Liver (tissue), 9 donors: Measurements from ENCODE around the gene VPS26C. TPM values are rescaled to one million over a fixed set of nuclear protein-coding genes. Genes with fewer than 3 reads are reported as not detected.

Experiments used
- DNase-seq: peaks from one replicate; pipeline ENCODE4 v3.0.0-alpha.2; 2017; ENCODE audit warnings: low spot score
- H3K27ac ChIP-seq, 2 donors: one replicate each; pipeline ENCODE4 v1.7.0; 2013; ENCODE audit warnings: inconsistent platforms in 2 of 2, low read length in 2 of 2, control low read depth in 1 of 2, low read depth in 1 of 2, mild to moderate bottlenecking in 1 of 2
- H3K27me3 ChIP-seq, 4 donors: one replicate each; pipeline versions ENCODE4 v1.6.1 to v1.7.0; 2013; ENCODE audit warnings: low read length in 3 of 4, inconsistent platforms in 1 of 4, mild to moderate bottlenecking in 1 of 4, moderate library complexity in 1 of 4; ENCODE audit not compliant: control insufficient read depth in 4 of 4, insufficient read depth in 4 of 4
- H3K36me3 ChIP-seq, 4 donors: one replicate each; pipeline versions ENCODE4 v1.6.1 to v1.7.0; 2013; ENCODE audit warnings: low read length in 3 of 4, mild to moderate bottlenecking in 3 of 4, low read depth in 1 of 4, moderate library complexity in 1 of 4; ENCODE audit not compliant: control insufficient read depth in 4 of 4, insufficient read depth in 3 of 4
- H3K4me1 ChIP-seq, 4 donors: one replicate each; pipeline versions ENCODE4 v1.6.1 to v1.7.0; 2013; ENCODE audit warnings: low read length in 3 of 4, mild to moderate bottlenecking in 3 of 4, moderate library complexity in 1 of 4; ENCODE audit not compliant: control insufficient read depth in 4 of 4, insufficient read depth in 4 of 4
- H3K4me3 ChIP-seq, 3 donors: one replicate each; pipeline versions ENCODE4 v1.6.1 to v1.7.0; 2013; ENCODE audit warnings: low read length in 3 of 3, control low read depth in 1 of 3, low read depth in 1 of 3, mild to moderate bottlenecking in 1 of 3
- H3K9ac ChIP-seq, 2 donors: one replicate each; pipeline ENCODE4 v1.7.0; 2013; ENCODE audit warnings: low read length in 2 of 2, mild to moderate bottlenecking in 2 of 2, moderate library complexity in 2 of 2, control low read depth in 1 of 2, low read depth in 1 of 2
- H3K9me3 ChIP-seq, 4 donors: one replicate each; pipeline versions ENCODE4 v1.6.1 to v1.7.0; 2013; ENCODE audit warnings: low read length in 3 of 4; ENCODE audit not compliant: control insufficient read depth in 4 of 4
- ATF3 ChIP-seq: IDR thresholded peaks from 2 replicates; pipeline ENCODE4 v1.6.1; 2016; ENCODE audit warnings: antibody characterized with exemption
- EGR1 ChIP-seq, 2 donors: IDR thresholded peaks; 2 replicates each; pipeline ENCODE4 v1.6.1; 2016 to 2018; ENCODE audit warnings: antibody characterized with exemption in 2 of 2, low read depth in 2 of 2
- FOXA1 ChIP-seq: IDR thresholded peaks from 2 replicates; pipeline ENCODE4 v1.6.1; 2016; ENCODE audit warnings: antibody characterized with exemption
- FOXA2 ChIP-seq: IDR thresholded peaks from 2 replicates; pipeline ENCODE4 v1.6.1; 2016; ENCODE audit warnings: antibody characterized with exemption
- GABPA ChIP-seq, 2 donors: IDR thresholded peaks in 1 of 2; conservative IDR thresholded peaks in 1 of 2; 2 replicates each; pipeline ENCODE4 v1.6.1; 2016; ENCODE audit warnings: antibody characterized with exemption in 2 of 2, mild to moderate bottlenecking in 1 of 2, moderate library complexity in 1 of 2
- HNF4A ChIP-seq, 2 donors: conservative IDR thresholded peaks; 2 replicates each; pipeline ENCODE4 v1.6.1; 2016; ENCODE audit warnings: antibody characterized with exemption in 2 of 2, mild to moderate bottlenecking in 2 of 2
- HNF4G ChIP-seq: IDR thresholded peaks from 2 replicates; pipeline ENCODE4 v1.6.1; 2016; ENCODE audit warnings: antibody characterized with exemption
- JUND ChIP-seq, 2 donors: IDR thresholded peaks; 2 replicates each; pipeline ENCODE4 v1.6.1; 2016; ENCODE audit warnings: antibody characterized with exemption in 2 of 2
- RAD21 ChIP-seq, 2 donors: IDR thresholded peaks; 2 replicates each; pipeline ENCODE4 v1.6.1; 2016; ENCODE audit warnings: antibody characterized with exemption in 2 of 2, mild to moderate bottlenecking in 2 of 2
- RXRA ChIP-seq, 2 donors: IDR thresholded peaks; 2 replicates each; pipeline ENCODE4 v1.6.1; 2017 to 2018; ENCODE audit warnings: antibody characterized with exemption in 2 of 2, mild to moderate bottlenecking in 1 of 2
- SP1 ChIP-seq: IDR thresholded peaks from 2 replicates; pipeline ENCODE4 v1.6.1; 2018; ENCODE audit warnings: antibody characterized with exemption, mild to moderate bottlenecking
- YY1 ChIP-seq: IDR thresholded peaks from 2 replicates; pipeline ENCODE4 v1.6.1; 2016; ENCODE audit warnings: antibody characterized with exemption, mild to moderate bottlenecking
- ZBTB33 ChIP-seq: IDR thresholded peaks from 2 replicates; pipeline ENCODE4 v1.6.1; 2016; ENCODE audit warnings: antibody characterized with exemption
- WGBS: extraction: QIAGEN DNeasy Blood & Tissue Kit; methylation state at CpG from one replicate; pipeline ENCODE4 v1.1.7; 2013; 5-methylcytosine and 5-hydroxymethylcytosine counted together
- polyA plus RNA-seq, 2 donors: library from polyadenylated mRNA; stranded (reverse) in 1 of 2; unstranded in 1 of 2; fragments of 200-250 nt in 1 of 2; fragments of >200 nt in 1 of 2; fragmentation: Nextera tagmentation in 1 of 2; extraction: Ambion mirVana in 1 of 2; gene quantifications; one replicate each; pipeline versions ENCODE4 v1.2.1 to v1.2.3, GENCODE V29; 2013 to 2015
- total RNA-seq, 2 donors: library from RNA; depleted of rRNA; stranded (reverse); fragments of >200 nt; gene quantifications; one replicate each; pipeline ENCODE4 v1.2.3, GENCODE V29; 2014
- TF ChIP-seq, protein P1 (sequence below): IDR thresholded peaks from 2 replicates; pipeline ENCODE4 v1.6.1; 2016; ENCODE audit warnings: antibody characterized with exemption
- TF ChIP-seq, protein P2 (sequence below): IDR thresholded peaks from 2 replicates; pipeline ENCODE4 v1.6.1; 2016; ENCODE audit warnings: antibody characterized with exemption, mild to moderate bottlenecking
- donor health status: healthy.
- donor health status: healthy.
- donor health status: healthy.
- donor health status: healthy.
- donor health status: healthy.

VPS26C gene
- total and polyA plus RNA-seq, 4 donors, result 16.3 to 37.7 (median 22.8) TPM

GRCh38 chr21:37294679-37295078, 27.5 kb upstream of the VPS26C start:
- WGBS, result 69% methylated on average over 5 of the region's 5 CpGs
- Histone ChIP-seq H3K9me3 (no peaks in the 10 kb centered on the region), H3K9ac (no peak overlapping the region), H3K27ac (no peak overlapping the region), H3K27me3 (peaks cover 0 to 4% (median 0%) of the 10 kb centered on the region in 4 donors), H3K4me1 (no peaks in the 10 kb centered on the region), H3K4me3 (no peak overlapping the region), H3K36me3 (no peaks in the 10 kb centered on the region)
- no peak for TF ChIP-seq SP1
- TF ChIP-seq HNF4A (conservative IDR thresholded peaks at IDR 0.05), result no peak
- TF ChIP-seq RAD21 (IDR thresholded peaks at IDR 0.05), result peak; percentile 9
- TF ChIP-seq GABPA (IDR thresholded peaks at IDR 0.05 in 1 of 2, conservative IDR thresholded peaks at IDR 0.05 in 1 of 2), result no peak
- TF ChIP-seq RXRA (IDR thresholded peaks at IDR 0.05), result peak in 1 of 2 donors; percentile 30
- no peak for TF ChIP-seq EGR1 (IDR thresholded peaks at IDR 0.05; ENCODE audit: low read depth in 2 of 2)
- TF ChIP-seq YY1, result no peak
- TF ChIP-seq ZBTB33, result no peak
- no peak for TF ChIP-seq JUND (IDR thresholded peaks at IDR 0.05)
- TF ChIP-seq ATF3, result no peak
- no peak for TF ChIP-seq FOXA1
- no peak for TF ChIP-seq HNF4G
- TF ChIP-seq, protein P1, sequence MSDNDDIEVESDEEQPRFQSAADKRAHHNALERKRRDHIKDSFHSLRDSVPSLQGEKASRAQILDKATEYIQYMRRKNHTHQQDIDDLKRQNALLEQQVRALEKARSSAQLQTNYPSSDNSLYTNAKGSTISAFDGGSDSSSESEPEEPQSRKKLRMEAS, result no peak
- no peak for DNase-seq

GRCh38 chr21:37292941-37293340, 25.8 kb upstream of the VPS26C start:
- Histone ChIP-seq H3K27ac (no peak overlapping the region), H3K9me3 (no peaks in the 10 kb centered on the region), H3K4me1 (no peaks in the 10 kb centered on the region), H3K9ac (no peak overlapping the region), H3K27me3 (peaks cover 0 to 3% (median 0%) of the 10 kb centered on the region in 4 donors), H3K36me3 (no peaks in the 10 kb centered on the region), H3K4me3 (no peak overlapping the region)
- TF ChIP-seq YY1, result no peak
- TF ChIP-seq, protein P2, sequence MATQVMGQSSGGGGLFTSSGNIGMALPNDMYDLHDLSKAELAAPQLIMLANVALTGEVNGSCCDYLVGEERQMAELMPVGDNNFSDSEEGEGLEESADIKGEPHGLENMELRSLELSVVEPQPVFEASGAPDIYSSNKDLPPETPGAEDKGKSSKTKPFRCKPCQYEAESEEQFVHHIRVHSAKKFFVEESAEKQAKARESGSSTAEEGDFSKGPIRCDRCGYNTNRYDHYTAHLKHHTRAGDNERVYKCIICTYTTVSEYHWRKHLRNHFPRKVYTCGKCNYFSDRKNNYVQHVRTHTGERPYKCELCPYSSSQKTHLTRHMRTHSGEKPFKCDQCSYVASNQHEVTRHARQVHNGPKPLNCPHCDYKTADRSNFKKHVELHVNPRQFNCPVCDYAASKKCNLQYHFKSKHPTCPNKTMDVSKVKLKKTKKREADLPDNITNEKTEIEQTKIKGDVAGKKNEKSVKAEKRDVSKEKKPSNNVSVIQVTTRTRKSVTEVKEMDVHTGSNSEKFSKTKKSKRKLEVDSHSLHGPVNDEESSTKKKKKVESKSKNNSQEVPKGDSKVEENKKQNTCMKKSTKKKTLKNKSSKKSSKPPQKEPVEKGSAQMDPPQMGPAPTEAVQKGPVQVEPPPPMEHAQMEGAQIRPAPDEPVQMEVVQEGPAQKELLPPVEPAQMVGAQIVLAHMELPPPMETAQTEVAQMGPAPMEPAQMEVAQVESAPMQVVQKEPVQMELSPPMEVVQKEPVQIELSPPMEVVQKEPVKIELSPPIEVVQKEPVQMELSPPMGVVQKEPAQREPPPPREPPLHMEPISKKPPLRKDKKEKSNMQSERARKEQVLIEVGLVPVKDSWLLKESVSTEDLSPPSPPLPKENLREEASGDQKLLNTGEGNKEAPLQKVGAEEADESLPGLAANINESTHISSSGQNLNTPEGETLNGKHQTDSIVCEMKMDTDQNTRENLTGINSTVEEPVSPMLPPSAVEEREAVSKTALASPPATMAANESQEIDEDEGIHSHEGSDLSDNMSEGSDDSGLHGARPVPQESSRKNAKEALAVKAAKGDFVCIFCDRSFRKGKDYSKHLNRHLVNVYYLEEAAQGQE, result no peak
- TF ChIP-seq, protein P1, result no peak
- no peak for TF ChIP-seq SP1
- TF ChIP-seq ZBTB33, result no peak
- no peak for TF ChIP-seq FOXA2
- TF ChIP-seq GABPA (IDR thresholded peaks at IDR 0.05 in 1 of 2, conservative IDR thresholded peaks at IDR 0.05 in 1 of 2), result no peak
- TF ChIP-seq ATF3, result no peak
- TF ChIP-seq EGR1 (IDR thresholded peaks at IDR 0.05; ENCODE audit: low read depth in 2 of 2), result no peak
- DNase-seq, result no peak
- WGBS, result 57% methylated on average over 3 of the region's 3 CpGs
